Measurements from ENCODE around the gene PYGL. TPM values are rescaled to one million over a fixed set of nuclear protein-coding genes. Genes with fewer than 3 reads are reported as not detected.

Gene PYGL
- total RNA-seq, 1 donor from 2014 or later = 21.1 TPM

- Mint-ChIP-seq H3K4me3 (ENCODE audit: unreplicated experiment) (peak overlapping the region; percentile 50), H3K27me3 (ENCODE audit: unreplicated experiment) (peaks cover 7% of the 10 kb centered on the region), H3K4me1 (ENCODE audit: unreplicated experiment) (peaks cover 11% of the 10 kb centered on the region), H3K36me3 (ENCODE audit: low read depth, unreplicated experiment) (no peaks in the 10 kb centered on the region), H3K27ac (ENCODE audit: unreplicated experiment) (no peak overlapping the region), H3K9me3 (ENCODE audit: unreplicated experiment) (no peaks in the 10 kb centered on the region)
- DNase-seq (ENCODE audit: low spot score) = no peak
- TF ChIP-seq CTCF (IDR thresholded peaks at IDR 0.05; ENCODE audit: unreplicated experiment) = no peak
Measured at GRCh38 chr14:50871228-50871627, 73.1 kb downstream of the PYGL start.

- Mint-ChIP-seq H3K27me3 (ENCODE audit: unreplicated experiment) (peaks cover 3% of the 10 kb centered on the region), H3K9me3 (ENCODE audit: unreplicated experiment) (no peaks in the 10 kb centered on the region), H3K4me1 (ENCODE audit: unreplicated experiment) (peaks cover 5% of the 10 kb centered on the region), H3K4me3 (ENCODE audit: unreplicated experiment) (no peak overlapping the region), H3K27ac (ENCODE audit: unreplicated experiment) (no peak overlapping the region), H3K36me3 (ENCODE audit: low read depth, unreplicated experiment) (no peaks in the 10 kb centered on the region)
- no peak for DNase-seq (ENCODE audit: low spot score)
- no peak for TF ChIP-seq CTCF (IDR thresholded peaks at IDR 0.05; ENCODE audit: unreplicated experiment)
Measured at GRCh38 chr14:50865391-50866076, 78.7 kb downstream of the PYGL start.

- Mint-ChIP-seq H3K4me1 (ENCODE audit: unreplicated experiment) (peaks cover 10% of the 10 kb centered on the region), H3K27ac (ENCODE audit: unreplicated experiment) (no peak overlapping the region), H3K36me3 (ENCODE audit: low read depth, unreplicated experiment) (no peaks in the 10 kb centered on the region), H3K27me3 (ENCODE audit: unreplicated experiment) (peaks cover 3% of the 10 kb centered on the region), H3K4me3 (ENCODE audit: unreplicated experiment) (no peak overlapping the region), H3K9me3 (ENCODE audit: unreplicated experiment) (no peaks in the 10 kb centered on the region)
- no peak for TF ChIP-seq CTCF (IDR thresholded peaks at IDR 0.05; ENCODE audit: unreplicated experiment)
- no peak for DNase-seq (ENCODE audit: low spot score)
Measured at GRCh38 chr14:50864946-50865345, 79.3 kb downstream of the PYGL start.

- peaks cover 3% of the 10 kb centered on the region for H3K27me3 Mint-ChIP-seq (ENCODE audit: unreplicated experiment)
- peaks cover 11% of the 10 kb centered on the region for H3K4me1 Mint-ChIP-seq (ENCODE audit: unreplicated experiment)
- no peak overlapping the region for H3K4me3 Mint-ChIP-seq (ENCODE audit: unreplicated experiment)
- H3K36me3 Mint-ChIP-seq (ENCODE audit: low read depth, unreplicated experiment) = no peaks in the 10 kb centered on the region
- DNase-seq (ENCODE audit: low spot score) = no peak
- no peak overlapping the region for H3K27ac Mint-ChIP-seq (ENCODE audit: unreplicated experiment)
- no peaks in the 10 kb centered on the region for H3K9me3 Mint-ChIP-seq (ENCODE audit: unreplicated experiment)
- no peak for TF ChIP-seq CTCF (IDR thresholded peaks at IDR 0.05; ENCODE audit: unreplicated experiment)
Measured at GRCh38 chr14:50864237-50864636, 80.0 kb downstream of the PYGL start.

GRCh38 chr14:50862036-50862570 lies 82.2 kb downstream of the PYGL start:
- Mint-ChIP-seq H3K4me1 (ENCODE audit: unreplicated experiment) (peaks cover 13% of the 10 kb centered on the region), H3K9me3 (ENCODE audit: unreplicated experiment) (no peaks in the 10 kb centered on the region), H3K4me3 (ENCODE audit: unreplicated experiment) (no peak overlapping the region), H3K36me3 (ENCODE audit: low read depth, unreplicated experiment) (no peaks in the 10 kb centered on the region), H3K27me3 (ENCODE audit: unreplicated experiment) (peaks cover 3% of the 10 kb centered on the region), H3K27ac (ENCODE audit: unreplicated experiment) (no peak overlapping the region)
- no peak for TF ChIP-seq CTCF (IDR thresholded peaks at IDR 0.05; ENCODE audit: unreplicated experiment)
- DNase-seq (ENCODE audit: low spot score) = no peak
